Activated T-helper 17 cell treated with anti-CD3 and anti-CD28 coated beads, Interleukin-2, amount 50 U/mL, for 72 hours (primary cell): ENCODE data around the gene DDX6. TPM values are rescaled to one million over a fixed set of nuclear protein-coding genes. Genes with fewer than 3 reads are reported as not detected.
"Not testable (repeated sequence)": the region's sequence is repeated elsewhere in the genome, so short reads cannot be mapped to it uniquely, and the experiment has no call there.

Experiments
- ATAC-seq: fragments of 150-1000 bp; cut with Tn5 transposase; replicated peaks from 2 replicates; pipeline ENCODE4 v1.10.0; 2021; ENCODE audit warnings: mild to moderate bottlenecking, moderate library complexity
- H3K27ac Mint-ChIP-seq: one replicate; pipeline ENCODE4 v1.8.0; 2022; ENCODE audit warnings: mixed read lengths
- H3K27me3 Mint-ChIP-seq: one replicate; pipeline ENCODE4 v1.8.0; 2022; ENCODE audit warnings: mixed read lengths
- H3K36me3 Mint-ChIP-seq: one replicate; pipeline ENCODE4 v1.8.0; 2022; ENCODE audit warnings: low read depth, mild to moderate bottlenecking, mixed read lengths
- H3K4me1 Mint-ChIP-seq: one replicate; pipeline ENCODE4 v1.8.0; 2022; ENCODE audit warnings: mixed read lengths
- H3K4me3 Mint-ChIP-seq: one replicate; pipeline ENCODE4 v1.8.0; 2022; ENCODE audit warnings: mild to moderate bottlenecking, mixed read lengths
- H3K9me3 Mint-ChIP-seq: one replicate; pipeline ENCODE4 v1.8.0; 2022; ENCODE audit warnings: mixed read lengths
- total RNA-seq, 2 donors: library from RNA; stranded (reverse); gene quantifications; one replicate each; pipeline ENCODE4 v1.2.3, GENCODE V29; 2022

Gene DDX6
- total RNA-seq, 2 donors from 2014 or later = 149 to 209 TPM

DNA sequence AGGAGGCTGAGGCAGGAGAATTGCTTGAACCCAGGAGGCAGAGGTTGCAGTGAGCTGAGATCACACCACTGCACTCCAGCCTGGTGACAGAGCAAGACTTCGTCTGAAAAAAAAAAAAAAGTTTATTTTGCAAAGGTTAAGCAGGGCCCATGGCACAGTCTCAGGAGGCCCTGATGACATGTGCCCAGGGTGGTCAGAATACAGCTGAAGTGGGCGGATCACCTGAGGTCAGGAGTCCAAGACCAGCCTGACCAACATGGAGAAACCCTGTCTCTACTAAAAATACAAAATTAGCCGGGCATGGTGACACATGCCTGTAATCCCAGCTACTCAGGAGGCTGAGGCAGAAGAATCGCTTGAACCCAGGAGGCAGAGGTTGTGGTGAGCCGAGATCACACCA lies 76.5 kb downstream of the DDX6 start:
- H3K4me1 Mint-ChIP-seq, H3K4me3 Mint-ChIP-seq, H3K36me3 Mint-ChIP-seq, ATAC-seq, H3K9me3 Mint-ChIP-seq, H3K27me3 Mint-ChIP-seq, H3K27ac Mint-ChIP-seq: not testable (repeated sequence)

DNA sequence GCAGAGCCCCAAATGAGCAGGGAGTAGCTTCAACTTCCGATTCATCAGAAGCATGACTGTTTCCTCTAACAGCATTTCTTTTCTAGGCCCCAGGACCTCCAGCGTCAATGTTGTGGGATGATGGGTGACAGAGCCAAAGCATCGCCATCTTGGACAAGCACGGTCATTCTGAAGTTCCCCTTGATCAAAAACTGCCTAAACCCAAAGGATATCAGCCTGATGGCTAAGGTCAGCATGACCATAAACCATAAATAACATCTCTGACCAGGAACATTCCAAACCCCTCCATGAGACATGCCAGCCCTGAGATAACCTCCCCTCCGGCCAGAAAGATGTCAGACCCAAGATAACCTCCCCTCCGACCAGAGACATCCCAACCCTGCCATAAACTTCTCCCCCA lies 82.7 kb downstream of the DDX6 start:
- Mint-ChIP-seq H3K27me3 (no peaks in the 10 kb centered on the region), H3K36me3 (no peaks in the 10 kb centered on the region), H3K4me3 (no peak overlapping the region), H3K27ac (no peak overlapping the region), H3K9me3 (no peaks in the 10 kb centered on the region), H3K4me1 (peaks cover 9% of the 10 kb centered on the region)
- no peak for ATAC-seq

DNA sequence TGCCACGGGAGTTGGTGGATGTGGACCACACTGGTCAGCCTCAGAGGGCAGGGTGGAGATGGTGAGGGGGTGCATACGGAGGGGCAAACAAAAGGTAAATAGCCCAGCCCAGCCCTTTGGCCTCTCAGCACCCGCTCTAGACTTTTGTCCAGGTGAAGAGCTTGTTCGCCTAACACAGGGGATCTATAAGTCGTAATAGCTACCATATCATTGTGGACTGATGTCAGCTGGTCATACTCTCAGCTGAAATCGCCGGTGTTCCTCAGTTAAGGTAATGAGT lies 84.5 kb downstream of the DDX6 start:
- H3K4me1 Mint-ChIP-seq = peaks cover 9% of the 10 kb centered on the region
- no peaks in the 10 kb centered on the region for H3K27me3 Mint-ChIP-seq
- no peaks in the 10 kb centered on the region for H3K36me3 Mint-ChIP-seq
- no peak overlapping the region for H3K27ac Mint-ChIP-seq
- no peak overlapping the region for H3K4me3 Mint-ChIP-seq
- H3K9me3 Mint-ChIP-seq = no peaks in the 10 kb centered on the region
- no peak for ATAC-seq

DNA sequence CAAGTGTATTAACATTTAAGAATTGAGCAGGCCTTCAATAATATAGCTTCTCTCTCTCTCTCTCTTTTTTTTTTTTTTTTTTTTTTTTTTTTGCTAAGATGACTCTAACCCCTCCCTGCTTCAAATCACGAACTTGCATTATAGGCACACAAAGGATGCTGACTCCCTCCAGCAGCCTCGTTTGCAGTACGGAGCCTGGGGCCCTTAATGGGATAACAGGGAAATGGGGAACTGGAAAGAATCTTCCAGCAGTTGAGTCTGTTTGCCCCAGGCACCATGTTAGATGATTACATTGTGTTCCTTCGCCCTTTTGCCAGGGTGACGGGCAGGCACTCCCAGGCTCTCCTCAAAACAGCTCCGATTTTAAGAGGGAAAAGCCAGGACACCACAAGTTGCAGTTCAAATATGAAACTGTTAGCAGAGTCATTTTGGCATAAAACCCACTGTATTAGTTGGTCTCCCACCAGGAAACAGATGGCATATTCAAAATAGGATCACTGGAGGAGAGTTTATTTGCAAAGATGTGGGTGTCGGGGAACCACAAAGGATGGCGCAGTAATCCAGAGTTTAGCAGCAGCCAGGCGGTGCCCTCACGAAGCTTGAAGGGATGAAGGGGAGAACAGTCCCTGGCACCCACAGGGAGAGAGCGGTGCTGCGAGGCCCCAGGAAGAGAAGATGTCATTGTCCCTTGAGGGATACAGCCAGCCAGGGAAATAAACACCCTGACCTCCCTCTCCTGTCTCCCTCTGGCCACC lies 85.0 kb downstream of the DDX6 start:
- no peak for ATAC-seq
- Mint-ChIP-seq H3K36me3 (no peaks in the 10 kb centered on the region), H3K4me3 (peak overlapping the region; percentile 44), H3K9me3 (no peaks in the 10 kb centered on the region), H3K27ac (no peak overlapping the region), H3K27me3 (no peaks in the 10 kb centered on the region), H3K4me1 (peaks cover 9% of the 10 kb centered on the region)

DNA sequence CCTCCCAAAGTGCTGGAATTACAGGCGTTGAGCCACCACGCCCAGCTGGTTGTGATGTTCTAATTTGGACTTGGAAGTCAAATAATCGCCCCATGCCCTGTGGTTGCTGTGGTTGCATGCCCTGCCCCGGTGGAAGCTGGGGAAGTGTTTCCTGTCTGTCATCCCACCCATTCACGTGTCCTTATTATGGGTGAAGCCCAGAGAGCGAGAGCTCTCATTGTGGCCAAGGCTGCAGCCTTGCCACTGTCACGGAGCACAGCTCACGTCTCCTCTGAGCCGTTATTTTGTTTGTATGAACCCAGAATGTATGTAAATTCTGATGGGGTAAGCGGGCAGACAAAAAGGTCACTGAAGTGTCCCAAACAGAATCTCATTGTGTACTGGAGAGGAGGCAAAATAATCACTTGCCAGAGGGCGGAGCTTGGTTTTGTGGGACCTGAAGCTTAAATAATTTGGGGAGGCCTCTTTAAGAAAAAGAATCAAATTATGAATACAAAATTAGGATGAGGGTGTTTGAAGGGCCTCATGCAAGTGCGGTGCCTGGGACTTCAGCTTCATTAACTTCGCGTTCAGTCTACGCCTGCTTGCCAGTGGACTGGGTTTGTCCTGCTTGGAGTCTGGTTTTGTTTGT lies 85.7 kb downstream of the DDX6 start:
- peaks cover 3% of the 10 kb centered on the region for H3K9me3 Mint-ChIP-seq
- no peaks in the 10 kb centered on the region for H3K27me3 Mint-ChIP-seq
- H3K4me3 Mint-ChIP-seq = peak overlapping the region; percentile 44
- no peaks in the 10 kb centered on the region for H3K36me3 Mint-ChIP-seq
- H3K27ac Mint-ChIP-seq = no peak overlapping the region
- H3K4me1 Mint-ChIP-seq = peaks cover 12% of the 10 kb centered on the region
- ATAC-seq = peak; percentile 81

DNA sequence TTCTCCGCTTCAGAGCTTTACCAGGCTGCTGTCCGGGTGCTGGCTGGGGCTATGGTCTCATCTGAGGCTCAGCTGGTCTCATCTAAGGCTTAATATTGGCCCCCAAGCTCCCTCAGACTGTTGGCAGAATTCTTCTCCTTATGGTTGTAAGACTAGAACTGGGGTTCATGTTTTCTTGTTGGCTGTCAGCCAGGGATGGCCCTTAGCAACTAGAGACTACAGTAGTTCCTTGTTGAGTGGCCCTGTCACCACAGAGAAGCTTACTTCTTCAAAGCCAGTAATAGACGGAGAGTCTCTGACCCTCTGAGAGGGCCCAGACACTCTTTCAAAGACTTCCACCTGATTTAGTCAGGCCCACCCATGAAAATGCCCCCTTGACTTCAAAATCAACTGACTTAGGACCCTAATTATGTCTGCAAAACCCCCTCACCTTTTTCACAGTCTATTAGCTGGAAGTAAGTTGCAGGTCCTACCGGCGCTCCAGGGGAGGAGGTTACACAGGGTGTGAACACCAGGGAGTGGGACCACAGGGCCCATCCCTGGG lies 87.3 kb downstream of the DDX6 start:
- no peak overlapping the region for H3K27ac Mint-ChIP-seq
- no peaks in the 10 kb centered on the region for H3K27me3 Mint-ChIP-seq

DNA sequence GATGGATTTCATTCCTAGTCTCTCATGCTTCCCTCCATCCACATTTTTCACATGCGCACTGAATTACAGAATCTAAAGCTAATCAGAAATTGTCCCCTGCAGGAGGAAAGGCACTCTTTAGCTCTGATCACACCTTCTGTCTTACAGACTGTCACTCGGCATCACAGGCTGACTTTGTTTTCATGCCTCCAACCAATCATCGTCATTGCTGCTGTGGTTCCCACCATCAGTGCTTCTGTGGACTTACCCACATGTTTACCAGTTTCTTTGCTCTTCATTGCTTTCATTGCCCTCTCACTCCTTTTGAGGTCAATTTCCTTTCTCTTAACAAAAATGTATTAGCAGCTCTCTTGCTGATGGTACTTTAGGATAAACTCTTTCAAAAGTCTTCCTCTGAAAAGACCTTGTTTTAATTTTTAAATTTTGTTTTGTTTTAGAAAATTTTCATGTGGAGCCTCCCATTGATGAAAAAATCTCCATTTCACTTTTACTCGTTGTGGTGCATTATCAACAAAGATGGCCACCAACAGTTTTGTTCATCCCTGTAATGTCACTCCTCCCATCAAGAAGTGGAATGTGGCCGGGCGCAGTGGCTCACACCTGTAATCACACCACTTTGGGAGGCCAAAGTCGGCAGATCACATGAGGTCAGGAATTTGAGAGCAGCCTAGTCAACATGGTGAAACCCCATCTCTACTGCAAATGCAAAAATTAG lies 91.3 kb downstream of the DDX6 start:
- ATAC-seq = peak; percentile 36
- Mint-ChIP-seq H3K36me3 (no peaks in the 10 kb centered on the region), H3K4me1 (peaks cover 22% of the 10 kb centered on the region), H3K27me3 (no peaks in the 10 kb centered on the region), H3K9me3 (peaks cover 4% of the 10 kb centered on the region), H3K27ac (peak overlapping the region; percentile 68), H3K4me3 (peak overlapping the region; percentile 35)

More for the DNA sequence above, 87.3 kb downstream of the DDX6 start:
- Mint-ChIP-seq H3K4me3 (no peak overlapping the region), H3K4me1 (peaks cover 23% of the 10 kb centered on the region), H3K36me3 (no peaks in the 10 kb centered on the region), H3K9me3 (peaks cover 4% of the 10 kb centered on the region)
- ATAC-seq = no peak

Other genes starting within 250 kb of the DDX6 start
- 1 to 10 TPM; 7.0 to 7.5 TPM for gene IFT46, start 225.2 kb downstream of the DDX6 start, total RNA-seq
- 100 to 1,000 TPM; 143 to 155 TPM for gene ARCN1, start 218.8 kb downstream of the DDX6 start, total RNA-seq
- gene PHLDB1, start 183.5 kb downstream of the DDX6 start, total RNA-seq = 1 to 10 TPM; 2.2 to 4.7 TPM
- gene TREH, start 111.5 kb downstream of the DDX6 start, total RNA-seq = not detected
- 10 to 100 TPM in 1 of 2 donors, 1 to 10 TPM in 1; 8.0 to 20.2 TPM for gene CXCR5, start 92.7 kb upstream of the DDX6 start, total RNA-seq
- 10 to 100 TPM; 30.2 to 49.6 TPM for gene BCL9L, start 134.8 kb upstream of the DDX6 start, total RNA-seq
- gene UPK2, start 165.1 kb upstream of the DDX6 start, total RNA-seq = 1 to 10 TPM in 1 of 2 donors, under 1 TPM in 1; 0.43 to 7.1 TPM
- under 1 TPM in 1 of 2 donors, not detected in 1; 0.98 TPM for gene FOXR1, start 180.6 kb upstream of the DDX6 start, total RNA-seq
- gene CENATAC, start 207.0 kb upstream of the DDX6 start, total RNA-seq = 10 to 100 TPM; 38.9 to 44.8 TPM
- 1,000 to 10,000 TPM; 1,597 to 2,232 TPM for gene RPS25, start 227.2 kb upstream of the DDX6 start, total RNA-seq
- 10 to 100 TPM; 75.2 to 77.6 TPM for gene TRAPPC4, start 227.6 kb upstream of the DDX6 start, total RNA-seq
- gene SLC37A4, start 239.7 kb upstream of the DDX6 start, total RNA-seq = 10 to 100 TPM; 28.1 to 36.8 TPM